ENCODE data around the gene FAM200B.
A peak's percentile ranks its signal among the peaks of the same experiment; 100 is the strongest.
"Not testable (repeated sequence)": the region's sequence is repeated elsewhere in the genome, so short reads cannot be mapped to it uniquely, and the experiment has no call there.

Gene FAM200B

DNA sequence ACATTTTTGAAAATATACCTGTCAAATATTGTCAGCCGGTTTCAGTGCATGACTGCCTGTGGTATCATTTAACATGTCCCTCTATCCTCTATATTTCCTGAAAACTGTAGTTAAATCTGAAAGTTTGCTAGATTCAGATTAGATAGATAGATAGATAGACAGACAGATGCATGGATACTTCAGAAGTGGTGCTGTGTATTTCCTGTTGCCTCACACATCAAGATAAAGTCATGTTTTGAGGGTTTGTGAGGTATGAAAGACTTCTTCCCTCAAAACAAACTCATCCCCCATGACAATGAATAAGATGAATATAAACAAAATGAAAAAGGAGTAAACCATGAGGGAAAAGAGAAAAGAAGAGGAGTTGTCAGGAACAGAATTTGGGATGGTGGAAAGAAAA, 15.2 kb downstream of the FAM200B start:
- no peak for DNase-seq

- peak; percentile 42 to 73 for DNase-seq
These were observed 21.3 kb downstream of the FAM200B start, which contains the start of gene BST1 for GRCh38 chr4:15702941-15703403. BST1 (plus strand) TSS chr4:15703065; CDS start chr4:15703145, 80 bp downstream.

- no peak for DNase-seq
These were observed 21.8 kb downstream of the FAM200B start for GRCh38 chr4:15703439-15703838.

GRCh38 chr4:15704129-15704528, 22.5 kb downstream of the FAM200B start:
- no peak for DNase-seq

DNA sequence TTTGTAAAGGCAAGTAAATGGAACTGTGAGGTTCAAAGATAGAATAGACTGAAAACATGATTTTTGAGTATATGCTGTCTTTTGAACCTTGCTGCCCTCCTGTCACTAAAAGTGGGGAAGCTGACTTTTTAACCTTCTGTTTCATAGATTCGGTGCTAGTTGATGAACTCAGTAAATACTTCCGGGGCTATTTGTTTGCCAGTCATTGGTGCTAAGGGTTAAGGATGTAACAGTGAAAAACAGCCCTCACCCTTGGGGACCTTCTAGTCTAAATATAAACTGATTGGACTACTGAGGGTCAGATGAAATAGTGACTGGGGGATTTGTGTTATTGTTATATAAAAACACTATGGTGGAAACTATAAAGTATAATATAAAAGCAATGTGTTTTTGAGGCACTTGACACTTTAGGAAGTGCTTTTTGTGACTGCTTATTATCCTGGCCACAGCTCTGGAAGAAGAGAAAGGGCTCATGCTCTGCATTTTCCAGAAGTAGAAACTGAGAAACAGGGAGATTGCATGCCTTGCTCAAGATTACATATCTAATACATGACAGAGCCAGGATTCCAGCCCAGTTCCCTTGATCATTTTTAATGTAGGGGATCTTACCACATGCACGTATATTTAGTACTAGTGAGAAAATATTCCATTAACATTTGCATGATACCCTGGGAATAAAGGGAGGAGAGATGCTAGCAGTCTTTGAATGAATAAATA, 25.2 kb downstream of the FAM200B start:
- DNase-seq: no peak

GRCh38 chr4:15707363-15707715, 25.7 kb downstream of the FAM200B start:
- DNase-seq: no peak

GRCh38 chr4:15711762-15712161, 30.1 kb downstream of the FAM200B start:
- no peak for DNase-seq

DNA sequence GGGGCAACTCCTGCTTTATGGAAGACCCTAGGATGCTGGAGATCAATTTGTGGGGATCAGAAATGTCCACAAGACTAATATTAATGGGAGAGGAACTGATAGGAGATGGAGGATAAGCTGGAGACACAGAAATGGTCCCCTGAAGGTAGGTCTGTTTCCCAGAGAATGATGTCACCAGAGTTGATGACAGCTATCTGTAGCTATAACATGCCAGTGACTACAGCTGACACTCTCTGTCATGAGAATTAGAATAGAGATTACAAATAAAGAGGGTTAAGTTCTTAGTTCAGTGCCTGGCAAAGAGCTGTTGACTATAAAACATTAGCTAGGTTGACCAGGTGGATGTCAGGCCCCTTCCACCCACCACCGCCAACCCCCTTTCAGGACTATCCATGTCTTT, 30.6 kb downstream of the FAM200B start:
- DNase-seq: no peak

- no peak for DNase-seq
These were observed 32.5 kb downstream of the FAM200B start for GRCh38 chr4:15714141-15714540.

- no peak for DNase-seq
These were observed 33.2 kb downstream of the FAM200B start for GRCh38 chr4:15714646-15715435.

DNA sequence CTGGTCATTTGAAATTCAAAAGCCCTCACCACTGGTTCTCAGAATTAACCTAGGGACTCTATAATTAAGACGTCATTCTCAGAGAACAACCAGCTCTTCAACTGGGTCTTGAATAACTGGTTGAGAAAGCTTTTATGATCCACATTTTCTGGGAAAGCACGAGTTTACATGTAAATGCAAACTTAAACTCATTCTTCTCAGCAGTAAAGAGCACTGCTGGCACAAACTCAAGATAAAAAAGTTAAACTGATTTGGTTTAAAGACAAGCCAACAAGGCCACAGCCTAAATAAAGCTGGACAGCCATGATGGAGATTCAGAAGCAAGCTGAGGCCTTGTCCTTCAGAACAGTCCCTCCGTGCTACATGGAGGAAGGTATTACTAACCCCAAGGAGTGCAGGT, 34.5 kb downstream of the FAM200B start:
- DNase-seq: no peak

GRCh38 chr4:15717086-15717485, 35.5 kb downstream of the FAM200B start:
- DNase-seq: no peak

DNA sequence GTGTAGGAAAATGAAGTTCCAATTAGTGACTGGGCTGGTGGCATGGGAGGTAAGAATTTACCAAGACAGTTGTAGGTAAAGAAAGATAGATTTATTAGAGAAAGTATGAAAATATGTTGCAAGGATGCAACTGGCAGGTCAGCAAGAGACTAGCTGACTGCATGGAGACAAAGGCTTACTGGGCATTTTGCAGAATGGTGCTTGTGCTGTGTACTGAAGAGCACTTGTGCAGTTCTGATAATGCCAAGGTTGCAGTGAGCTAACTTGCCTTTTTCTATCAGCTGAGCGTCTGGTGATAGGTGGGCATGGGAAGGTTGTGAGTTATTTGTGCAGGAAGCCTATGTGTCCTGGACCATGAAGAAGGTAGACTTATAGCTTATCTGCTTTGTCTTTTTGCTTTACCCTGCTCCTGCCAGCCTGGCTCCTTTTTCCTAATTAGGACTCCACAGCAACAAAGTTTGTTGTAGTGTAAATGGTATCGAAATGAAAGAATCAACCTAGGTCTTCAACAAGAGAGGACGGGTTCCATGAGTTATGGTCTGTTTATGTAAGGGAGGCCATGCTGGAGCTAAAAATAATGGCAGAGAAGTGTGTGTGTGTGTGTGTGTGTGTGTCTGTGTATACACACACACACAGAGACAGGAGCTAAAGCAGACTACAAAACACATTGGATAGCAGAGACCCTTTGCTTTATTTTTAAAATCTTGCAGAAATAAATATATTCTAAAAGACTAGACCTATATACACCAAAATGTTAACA, 36.2 kb downstream of the FAM200B start:
- no peak for DNase-seq

DNA sequence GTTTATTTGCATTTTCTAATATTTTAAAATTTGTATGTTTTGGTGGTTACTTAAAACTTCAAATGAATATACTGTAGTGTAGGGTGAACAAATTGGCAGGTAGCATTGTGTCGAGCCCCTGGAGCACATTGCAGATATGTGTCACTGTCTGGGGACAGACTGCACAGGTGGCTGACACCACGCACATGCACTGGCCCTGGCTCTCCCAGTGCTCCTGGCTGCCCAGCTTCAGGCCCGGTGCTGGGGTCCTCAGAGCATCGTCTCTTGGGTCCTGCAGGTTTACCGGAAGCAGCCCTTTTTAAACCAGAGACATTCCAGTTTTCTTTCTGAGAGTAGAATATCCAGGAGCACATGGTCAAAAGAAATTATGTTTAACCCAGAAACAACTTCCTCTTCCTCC, 36.8 kb downstream of the FAM200B start:
- DNase-seq: no peak

DNA sequence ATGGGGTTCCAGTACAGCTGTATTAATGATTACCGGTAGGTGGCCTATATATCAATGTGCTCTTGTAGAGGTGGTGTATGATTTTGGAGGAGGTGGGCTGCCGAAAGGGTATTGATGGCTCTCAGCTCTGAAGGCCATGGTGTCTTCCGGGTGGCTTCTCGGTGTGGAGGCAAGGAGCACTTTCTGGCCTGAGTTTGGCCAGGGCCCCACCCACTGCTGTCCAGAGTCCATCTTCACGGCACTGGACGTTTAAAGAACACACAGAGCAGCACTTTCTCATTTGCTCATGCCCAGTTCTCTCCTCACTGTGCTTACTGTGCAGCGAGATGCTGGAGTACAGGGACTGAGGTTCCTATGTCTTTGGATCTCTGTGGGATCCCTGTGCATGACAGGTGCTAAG, 37.3 kb downstream of the FAM200B start:
- DNase-seq: no peak

DNA sequence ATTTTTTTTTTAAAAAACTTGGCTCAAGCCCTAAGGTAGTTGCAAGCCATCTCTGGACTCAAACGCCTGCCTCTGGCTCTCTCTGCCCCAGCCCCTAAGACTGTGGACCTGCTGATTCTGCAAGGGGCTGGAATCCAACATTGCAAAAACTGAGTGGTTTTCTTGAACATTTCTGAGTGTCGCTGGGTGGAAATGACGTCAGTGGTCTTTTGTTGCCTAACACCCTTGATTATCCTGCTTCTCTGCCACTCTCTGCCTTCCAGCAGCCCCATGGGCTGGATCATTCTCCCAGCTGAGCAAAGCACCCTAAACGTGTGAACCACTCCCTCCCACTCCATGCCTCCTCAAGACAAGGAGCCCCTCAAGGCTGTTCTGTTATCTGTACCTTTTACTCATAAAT, 37.9 kb downstream of the FAM200B start:
- DNase-seq: no peak

DNA sequence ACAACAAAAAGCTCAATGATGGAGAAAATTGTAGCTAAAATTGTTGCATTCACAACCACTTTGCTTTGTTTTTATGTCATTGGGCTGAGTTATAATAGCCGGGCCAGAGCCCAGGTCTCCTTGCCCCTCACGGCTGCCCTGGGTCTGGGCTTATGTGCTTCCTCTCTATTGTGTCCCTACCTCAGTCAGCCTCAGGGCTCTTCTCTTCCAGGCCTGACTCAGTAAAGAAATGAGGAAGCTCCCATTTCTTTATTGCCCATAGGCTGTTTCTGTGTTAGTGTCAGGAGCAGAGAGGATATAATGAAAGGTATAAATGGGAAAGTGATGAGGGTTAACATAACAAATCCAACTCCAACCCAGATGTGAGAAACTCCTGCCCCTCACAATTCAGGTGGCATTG, 39.2 kb downstream of the FAM200B start:
- no peak for DNase-seq

DNA sequence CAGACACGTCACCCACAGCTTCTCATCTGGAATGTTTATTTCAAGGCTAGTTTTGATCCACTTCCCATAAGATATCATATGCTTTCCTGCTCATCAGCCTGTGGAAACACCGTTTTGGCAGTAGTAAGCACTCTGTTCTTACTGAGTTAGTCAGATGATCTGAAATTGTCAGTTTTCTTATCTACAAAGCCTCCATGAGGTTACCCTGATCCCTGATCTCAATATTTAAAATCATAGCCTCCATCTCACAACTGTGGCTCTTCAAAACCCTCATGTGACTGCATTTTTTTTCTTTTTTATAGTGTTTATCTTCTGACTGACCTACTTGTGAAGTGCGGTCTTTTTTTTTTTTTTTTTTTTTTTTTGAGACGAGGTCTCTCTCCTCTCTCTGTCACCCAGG, 44.0 kb downstream of the FAM200B start:
- DNase-seq: no peak

- peak; percentile 28 to 69 for DNase-seq
These were observed 48.4 kb downstream of the FAM200B start for GRCh38 chr4:15729910-15730533.

DNA sequence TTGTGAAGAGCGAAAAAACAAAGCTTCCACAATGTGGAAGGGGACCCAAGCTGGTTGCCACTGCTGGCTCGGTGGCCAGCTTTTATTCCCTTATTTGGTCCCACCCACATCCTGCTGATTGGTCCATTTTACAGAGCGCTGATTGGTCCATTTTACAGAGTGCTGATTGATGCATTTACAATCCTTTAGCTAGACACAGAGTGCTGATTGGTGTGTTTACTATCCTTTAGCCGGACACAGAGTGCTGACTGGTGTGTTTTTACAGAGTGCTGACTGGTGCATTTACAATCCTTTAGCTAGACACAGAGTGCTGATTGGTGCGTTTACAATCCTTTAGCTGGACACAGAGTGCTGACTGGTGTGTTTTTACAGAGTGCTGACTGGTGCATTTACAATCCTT, 51.4 kb downstream of the FAM200B start:
- DNase-seq: not testable (repeated sequence)

DNA sequence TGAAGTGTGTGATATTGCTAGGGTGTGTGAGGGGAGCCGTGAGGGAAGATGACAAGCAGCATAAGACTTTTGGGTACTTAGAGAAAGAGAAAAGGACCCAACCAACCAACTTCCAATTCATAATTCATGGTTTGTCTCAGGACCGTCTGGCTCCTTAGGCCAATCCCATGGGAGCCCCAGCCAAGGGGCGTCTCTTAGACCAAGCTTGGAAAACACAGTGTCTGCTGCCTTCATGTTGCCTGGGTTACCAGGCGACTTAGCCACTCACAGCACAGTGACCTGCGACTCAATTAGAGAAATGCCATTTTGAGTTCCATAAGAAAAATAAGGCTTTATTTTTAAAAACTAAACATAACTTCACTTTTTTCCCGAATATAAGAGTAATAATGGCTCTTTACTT, 53.9 kb downstream of the FAM200B start:
- no peak for DNase-seq

DNA sequence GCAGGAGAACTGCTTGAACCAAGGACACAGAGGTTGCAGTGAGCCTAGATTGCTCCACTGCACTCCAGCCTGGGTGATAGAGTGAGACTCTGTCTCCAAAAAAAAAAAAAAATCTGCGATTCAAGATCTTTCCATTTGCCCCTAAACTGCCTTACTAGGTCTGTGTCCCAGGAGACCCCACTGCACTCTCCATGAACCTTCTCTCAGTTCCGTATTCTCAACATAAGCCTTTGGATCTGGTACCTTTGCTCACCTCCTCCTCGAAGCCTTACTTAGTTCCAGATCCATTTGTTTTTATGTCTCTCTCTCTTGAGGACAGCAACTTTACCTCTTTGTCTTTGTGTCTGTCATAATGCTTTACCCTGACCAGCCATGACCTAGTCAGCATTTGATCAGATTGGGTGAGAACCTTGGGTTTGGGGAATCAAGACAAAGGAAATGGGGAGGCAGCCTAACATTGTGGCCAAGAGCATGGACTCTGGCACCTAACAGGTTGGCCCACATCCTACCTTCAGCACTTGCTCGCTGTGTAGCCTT, 55.0 kb downstream of the FAM200B start:
- no peak for DNase-seq

DNA sequence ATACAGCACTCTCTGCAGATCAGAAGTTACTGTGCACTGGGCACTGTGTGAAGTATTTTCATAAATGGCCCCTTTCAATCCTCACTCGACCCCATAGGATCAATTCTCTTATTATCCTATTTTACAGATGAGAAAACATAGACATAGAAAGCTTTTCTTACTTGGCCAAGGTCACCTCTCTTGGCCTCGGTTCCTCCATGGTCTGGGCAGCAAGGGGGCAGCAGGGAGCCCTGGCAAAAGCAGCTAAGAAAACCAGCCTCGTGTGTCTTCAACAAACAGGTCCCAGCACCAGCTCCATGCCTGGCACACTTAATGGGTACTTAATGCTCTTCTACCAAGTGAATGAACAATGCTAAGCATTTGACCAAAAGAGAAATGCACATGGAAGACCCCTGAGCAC, 55.6 kb downstream of the FAM200B start:
- DNase-seq: no peak
